ENCODE measurements around the gene RELN. TPM values are rescaled to one million over a fixed set of nuclear protein-coding genes. Genes with fewer than 3 reads are reported as not detected.

The RELN gene
- total and polyA plus RNA-seq, 9 of the 15 experiments (the other 6 are each of a cell fraction or from before 2014, with no cell fraction given) = 12.9 to 43.2 (median 18.1) TPM

DNA sequence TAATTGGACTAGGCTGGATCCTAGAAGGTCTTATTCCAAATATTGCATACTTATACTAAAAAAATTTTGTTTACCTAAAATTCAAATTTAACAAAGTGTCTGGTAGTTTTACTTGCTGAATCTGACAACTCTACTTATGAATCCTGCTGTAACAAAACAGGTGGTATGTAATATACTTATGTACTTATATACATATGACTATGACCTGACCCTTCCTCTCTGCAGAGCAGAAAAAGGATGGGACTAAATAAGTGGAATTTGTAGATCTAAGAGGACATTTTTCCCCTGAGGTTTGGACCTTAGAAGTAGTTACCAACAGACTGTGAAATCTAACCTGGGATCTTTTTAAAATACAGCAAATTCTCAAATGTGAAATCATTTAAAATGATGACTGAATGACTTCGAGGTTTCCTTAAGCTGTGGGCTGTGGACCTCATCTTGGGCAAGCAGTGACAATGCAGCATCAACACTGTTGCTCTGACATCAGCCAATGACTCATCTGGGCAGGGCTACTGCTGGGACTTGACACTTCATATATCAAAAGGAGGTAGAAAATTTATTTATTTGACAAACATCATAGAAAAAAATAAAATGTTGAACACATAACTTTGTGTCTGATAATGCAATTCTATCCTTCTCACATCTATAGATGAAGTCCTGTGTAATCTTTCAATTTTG is 73.6 kb downstream of the RELN start (continued):
- TF ChIP-seq, protein P1, sequence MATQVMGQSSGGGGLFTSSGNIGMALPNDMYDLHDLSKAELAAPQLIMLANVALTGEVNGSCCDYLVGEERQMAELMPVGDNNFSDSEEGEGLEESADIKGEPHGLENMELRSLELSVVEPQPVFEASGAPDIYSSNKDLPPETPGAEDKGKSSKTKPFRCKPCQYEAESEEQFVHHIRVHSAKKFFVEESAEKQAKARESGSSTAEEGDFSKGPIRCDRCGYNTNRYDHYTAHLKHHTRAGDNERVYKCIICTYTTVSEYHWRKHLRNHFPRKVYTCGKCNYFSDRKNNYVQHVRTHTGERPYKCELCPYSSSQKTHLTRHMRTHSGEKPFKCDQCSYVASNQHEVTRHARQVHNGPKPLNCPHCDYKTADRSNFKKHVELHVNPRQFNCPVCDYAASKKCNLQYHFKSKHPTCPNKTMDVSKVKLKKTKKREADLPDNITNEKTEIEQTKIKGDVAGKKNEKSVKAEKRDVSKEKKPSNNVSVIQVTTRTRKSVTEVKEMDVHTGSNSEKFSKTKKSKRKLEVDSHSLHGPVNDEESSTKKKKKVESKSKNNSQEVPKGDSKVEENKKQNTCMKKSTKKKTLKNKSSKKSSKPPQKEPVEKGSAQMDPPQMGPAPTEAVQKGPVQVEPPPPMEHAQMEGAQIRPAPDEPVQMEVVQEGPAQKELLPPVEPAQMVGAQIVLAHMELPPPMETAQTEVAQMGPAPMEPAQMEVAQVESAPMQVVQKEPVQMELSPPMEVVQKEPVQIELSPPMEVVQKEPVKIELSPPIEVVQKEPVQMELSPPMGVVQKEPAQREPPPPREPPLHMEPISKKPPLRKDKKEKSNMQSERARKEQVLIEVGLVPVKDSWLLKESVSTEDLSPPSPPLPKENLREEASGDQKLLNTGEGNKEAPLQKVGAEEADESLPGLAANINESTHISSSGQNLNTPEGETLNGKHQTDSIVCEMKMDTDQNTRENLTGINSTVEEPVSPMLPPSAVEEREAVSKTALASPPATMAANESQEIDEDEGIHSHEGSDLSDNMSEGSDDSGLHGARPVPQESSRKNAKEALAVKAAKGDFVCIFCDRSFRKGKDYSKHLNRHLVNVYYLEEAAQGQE (IDR thresholded peaks at IDR 0.05; ENCODE audit: borderline replicate concordance) = peak; percentile 13; the same call in 1 of the 2 replicates
- TF ChIP-seq, protein P1 (CRISPR knock-in tag; IDR thresholded peaks at IDR 0.05; ENCODE audit: low read depth) = no peak
- TF ChIP-seq SMAD4 (CRISPR knock-in tag; conservative IDR thresholded peaks at IDR 0.05) (peak; percentile 33; the same call in 1 of the 2 replicates), L3MBTL2 (IDR thresholded peaks at IDR 0.05) (peak; percentile 72), PCBP2 (IDR thresholded peaks at IDR 0.05; ENCODE audit: low read depth, low read length, poor library complexity, severe bottlenecking) (no peak), DPF2 (IDR thresholded peaks at IDR 0.05) (peak; percentile 93), ZNF766 (CRISPR knock-in tag; conservative IDR thresholded peaks at IDR 0.05) (peak; percentile 98), LCOR (CRISPR knock-in tag; IDR thresholded peaks at IDR 0.05) (no peak), JUN (IDR thresholded peaks at IDR 0.05; ENCODE audit: borderline replicate concordance, low read depth, low read length) (peak; percentile 99), JUN (CRISPR knock-in tag; IDR thresholded peaks at IDR 0.05; ENCODE audit: borderline replicate concordance) (no peak), GABPB1 (CRISPR knock-in tag; IDR thresholded peaks at IDR 0.05) (no peak), SOX6 (IDR thresholded peaks at IDR 0.05) (peak; percentile 30; the same call in 1 of the 2 replicates), CBX3 (IDR thresholded peaks at IDR 0.05; ENCODE audit: borderline replicate concordance in 1 of 2, low read length in 2 of 2) (no peak), TAF1 (IDR thresholded peaks at IDR 0.05; ENCODE audit: control insufficient read depth, extremely low read depth, insufficient read depth, low read length, severe bottlenecking) (no peak), U2AF1 (optimal IDR thresholded peaks at IDR 0.05; ENCODE audit: low read depth, low read length) (no peak)
- TF ChIP-seq, protein P2, sequence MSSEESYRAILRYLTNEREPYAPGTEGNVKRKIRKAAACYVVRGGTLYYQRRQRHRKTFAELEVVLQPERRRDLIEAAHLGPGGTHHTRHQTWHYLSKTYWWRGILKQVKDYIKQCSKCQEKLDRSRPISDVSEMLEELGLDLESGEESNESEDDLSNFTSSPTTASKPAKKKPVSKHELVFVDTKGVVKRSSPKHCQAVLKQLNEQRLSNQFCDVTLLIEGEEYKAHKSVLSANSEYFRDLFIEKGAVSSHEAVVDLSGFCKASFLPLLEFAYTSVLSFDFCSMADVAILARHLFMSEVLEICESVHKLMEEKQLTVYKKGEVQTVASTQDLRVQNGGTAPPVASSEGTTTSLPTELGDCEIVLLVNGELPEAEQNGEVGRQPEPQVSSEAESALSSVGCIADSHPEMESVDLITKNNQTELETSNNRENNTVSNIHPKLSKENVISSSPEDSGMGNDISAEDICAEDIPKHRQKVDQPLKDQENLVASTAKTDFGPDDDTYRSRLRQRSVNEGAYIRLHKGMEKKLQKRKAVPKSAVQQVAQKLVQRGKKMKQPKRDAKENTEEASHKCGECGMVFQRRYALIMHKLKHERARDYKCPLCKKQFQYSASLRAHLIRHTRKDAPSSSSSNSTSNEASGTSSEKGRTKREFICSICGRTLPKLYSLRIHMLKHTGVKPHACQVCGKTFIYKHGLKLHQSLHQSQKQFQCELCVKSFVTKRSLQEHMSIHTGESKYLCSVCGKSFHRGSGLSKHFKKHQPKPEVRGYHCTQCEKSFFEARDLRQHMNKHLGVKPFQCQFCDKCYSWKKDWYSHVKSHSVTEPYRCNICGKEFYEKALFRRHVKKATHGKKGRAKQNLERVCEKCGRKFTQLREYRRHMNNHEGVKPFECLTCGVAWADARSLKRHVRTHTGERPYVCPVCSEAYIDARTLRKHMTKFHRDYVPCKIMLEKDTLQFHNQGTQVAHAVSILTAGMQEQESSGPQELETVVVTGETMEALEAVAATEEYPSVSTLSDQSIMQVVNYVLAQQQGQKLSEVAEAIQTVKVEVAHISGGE (CRISPR knock-in tag; IDR thresholded peaks at IDR 0.05) = 0 out of 6 replicates have a peak, but pooled peaks of 1 of the 3 experiments have one; percentile 20
